Large intestine (tissue), 3 donors: ENCODE results near the gene HPN. TPM values are rescaled to one million over a fixed set of nuclear protein-coding genes. Genes with fewer than 3 reads are reported as not detected.
"Not testable (repeated sequence)": the region's sequence is repeated elsewhere in the genome, so short reads cannot be mapped to it uniquely, and the experiment has no call there.

Experiments used
- DNase-seq, 2 donors: peaks; one replicate each; pipeline versions ENCODE4 v3.0.0 to v3.0.0-alpha.2; 2013
- H3K27ac ChIP-seq: one replicate; pipeline ENCODE4 v1.5.1; 2013; ENCODE audit warnings: low read length
- H3K27me3 ChIP-seq: 2 replicates; pipeline ENCODE4 v1.6.1; 2013; ENCODE audit warnings: low read length; ENCODE audit not compliant: control insufficient read depth, insufficient read depth
- H3K36me3 ChIP-seq: 2 replicates; pipeline ENCODE4 v1.6.1; 2013; ENCODE audit warnings: low read length; ENCODE audit not compliant: control insufficient read depth, insufficient read depth
- H3K4me1 ChIP-seq: one replicate; pipeline ENCODE4 v1.6.1; 2013; ENCODE audit warnings: low read length; ENCODE audit not compliant: control insufficient read depth, insufficient read depth
- H3K4me3 ChIP-seq: one replicate; pipeline ENCODE4 v1.5.1; 2013; ENCODE audit warnings: low read length
- H3K9me3 ChIP-seq: one replicate; pipeline ENCODE4 v1.6.1; 2013; ENCODE audit warnings: mild to moderate bottlenecking, low read depth, low read length, moderate library complexity; ENCODE audit not compliant: control insufficient read depth
- WGBS: methylation state at CpG from one replicate; pipeline ENCODE4 v1.1.5; 2013; ENCODE audit warnings: low lambda C conversion rate; ENCODE audit not compliant: insufficient coverage; 5-methylcytosine and 5-hydroxymethylcytosine counted together
- polyA plus RNA-seq: library from polyadenylated mRNA; unstranded; fragments of 120-200 nt; gene quantifications from one replicate; pipeline ENCODE4 v1.2.1, GENCODE V29; 2013

The HPN gene
- polyA plus RNA-seq, 1 donor, result 309 TPM

- peaks cover 40% of the 10 kb centered on the region for H3K4me1 ChIP-seq
- DNase-seq, result peak in 1 of 2 donors; percentile 46
- H3K9me3 ChIP-seq, result peaks cover 4% of the 10 kb centered on the region
- no CpG with 5 or more reads among the region's 14 CpGs for WGBS
- peaks cover 2% of the 10 kb centered on the region for H3K27me3 ChIP-seq
- H3K27ac ChIP-seq, result peak overlapping the region; percentile 99
- peaks cover 11% of the 10 kb centered on the region for H3K36me3 ChIP-seq
- H3K4me3 ChIP-seq, result peak overlapping the region; percentile 79
Measured at GRCh38 chr19:35042954-35043604, 1.6 kb downstream of the HPN start.

GRCh38 chr19:35043906-35044305, 2.4 kb downstream of the HPN start:
- Histone ChIP-seq H3K4me1 (peaks cover 40% of the 10 kb centered on the region), H3K36me3 (peaks cover 13% of the 10 kb centered on the region), H3K4me3 (peak overlapping the region; percentile 79), H3K9me3 (peaks cover 4% of the 10 kb centered on the region), H3K27ac (peak overlapping the region; percentile 30), H3K27me3 (peaks cover 2% of the 10 kb centered on the region)
- DNase-seq, result no peak
- no CpG with 5 or more reads among the region's 14 CpGs for WGBS

- Histone ChIP-seq H3K27me3 (peaks cover 2% of the 10 kb centered on the region), H3K9me3 (peaks cover 4% of the 10 kb centered on the region), H3K4me1 (peaks cover 35% of the 10 kb centered on the region), H3K36me3 (peaks cover 19% of the 10 kb centered on the region), H3K4me3 (peak overlapping the region; percentile 79), H3K27ac (no peak overlapping the region)
- WGBS, result 80% methylated on average over 1 of the region's 9 CpGs
- DNase-seq, result peak in 1 of 2 donors; percentile 33
Measured at GRCh38 chr19:35044317-35045117, 3.0 kb downstream of the HPN start.

- DNase-seq, result no peak
- H3K4me1 ChIP-seq, result peaks cover 23% of the 10 kb centered on the region
- H3K36me3 ChIP-seq, result peaks cover 25% of the 10 kb centered on the region
- WGBS, result no CpG with 5 or more reads among the region's 10 CpGs
- H3K27me3 ChIP-seq, result no peaks in the 10 kb centered on the region
- no peak overlapping the region for H3K4me3 ChIP-seq
- H3K27ac ChIP-seq, result no peak overlapping the region
- H3K9me3 ChIP-seq, result no peaks in the 10 kb centered on the region
Measured at GRCh38 chr19:35045667-35046300, 4.3 kb downstream of the HPN start.

GRCh38 chr19:35046461-35046860, 4.9 kb downstream of the HPN start:
- H3K4me1 ChIP-seq, result peaks cover 17% of the 10 kb centered on the region
- H3K27ac ChIP-seq, result no peak overlapping the region
- no peaks in the 10 kb centered on the region for H3K9me3 ChIP-seq
- H3K36me3 ChIP-seq, result peaks cover 25% of the 10 kb centered on the region
- no peak for DNase-seq
- no peak overlapping the region for H3K4me3 ChIP-seq
- H3K27me3 ChIP-seq, result no peaks in the 10 kb centered on the region
- no CpG with 5 or more reads among the region's 5 CpGs for WGBS

- no peak overlapping the region for H3K27ac ChIP-seq
- no peak for DNase-seq
- H3K27me3 ChIP-seq, result no peaks in the 10 kb centered on the region
- peaks cover 36% of the 10 kb centered on the region for H3K36me3 ChIP-seq
- H3K9me3 ChIP-seq, result no peaks in the 10 kb centered on the region
- peaks cover 5% of the 10 kb centered on the region for H3K4me1 ChIP-seq
- no CpG with 5 or more reads among the region's 12 CpGs for WGBS
- no peak overlapping the region for H3K4me3 ChIP-seq
Measured at GRCh38 chr19:35048911-35049411, 7.4 kb downstream of the HPN start.

GRCh38 chr19:35049456-35049855, 7.9 kb downstream of the HPN start:
- H3K27me3 ChIP-seq, result no peaks in the 10 kb centered on the region
- WGBS, result 83% methylated on average over 1 of the region's 5 CpGs
- no peaks in the 10 kb centered on the region for H3K9me3 ChIP-seq
- peaks cover 3% of the 10 kb centered on the region for H3K4me1 ChIP-seq
- peaks cover 39% of the 10 kb centered on the region for H3K36me3 ChIP-seq
- no peak overlapping the region for H3K4me3 ChIP-seq
- no peak overlapping the region for H3K27ac ChIP-seq
- no peak for DNase-seq

- WGBS, result no CpG with 5 or more reads among the region's 2 CpGs
- not testable (repeated sequence) for H3K4me1 ChIP-seq, DNase-seq, H3K9me3 ChIP-seq, H3K27ac ChIP-seq, H3K27me3 ChIP-seq, H3K4me3 ChIP-seq
- peaks cover 48% of the 10 kb centered on the region for H3K36me3 ChIP-seq
Measured at GRCh38 chr19:35050662-35051061, 9.1 kb downstream of the HPN start.

GRCh38 chr19:35051268-35051667, 9.7 kb downstream of the HPN start:
- H3K27me3 ChIP-seq, H3K4me3 ChIP-seq, H3K9me3 ChIP-seq, H3K4me1 ChIP-seq, DNase-seq, H3K27ac ChIP-seq: not testable (repeated sequence)
- WGBS, result no CpG with 5 or more reads among the region's 4 CpGs
- peaks cover 48% of the 10 kb centered on the region for H3K36me3 ChIP-seq

GRCh38 chr19:35051796-35052195, 10.3 kb downstream of the HPN start:
- DNase-seq, result no peak
- H3K4me1 ChIP-seq, result no peaks in the 10 kb centered on the region
- no CpG with 5 or more reads among the region's 5 CpGs for whole genome bisulfite sequencing

More at GRCh38 chr19:35051796-35052195, 10.3 kb downstream of the HPN start:
- Histone ChIP-seq H3K9me3 (no peaks in the 10 kb centered on the region), H3K27me3 (no peaks in the 10 kb centered on the region), H3K36me3 (peaks cover 53% of the 10 kb centered on the region), H3K4me3 (no peak overlapping the region), H3K27ac (no peak overlapping the region)
